SK-N-SH treated with all-trans-retinoic acid at 6 μM for 48 hours (cell line): ENCODE results near the gene SYNDIG1.

Experiments
- ATAC-seq: fragments of 200-7000 bp; cut with Tn5 transposase; 3 replicates; pipeline ENCODE4 v1.9.1; 2020; ENCODE audit warnings: mild to moderate bottlenecking, moderate library complexity
- ARNTL ChIP-seq: fragments of 450-650 bp; formaldehyde crosslinking; IDR thresholded peaks from 2 replicates; pipeline ENCODE4 v1.5.0; 2020; ENCODE audit warnings: low read depth, mild to moderate bottlenecking, moderate library complexity, borderline replicate concordance
- BACH2 ChIP-seq: fragments of 250-450 bp; sonication (Bioruptor Pico); IDR thresholded peaks from 2 replicates; pipeline ENCODE4 v1.9.0; 2021; ENCODE audit warnings: mild to moderate bottlenecking, borderline replicate concordance
- ESRRG ChIP-seq: fragments of 250-450 bp; sonication (Bioruptor Pico); IDR thresholded peaks from 2 replicates; pipeline ENCODE4 v1.6.1; 2021; ENCODE audit warnings: mild to moderate bottlenecking
- OSR1 ChIP-seq: fragments of 250-450 bp; sonication (Bioruptor Pico); IDR thresholded peaks from 2 replicates; pipeline ENCODE4 v1.8.0; 2022; ENCODE audit warnings: moderate library complexity, mild to moderate bottlenecking, inconsistent platforms
- SNAI2 ChIP-seq: fragments of 250-450 bp; sonication (Bioruptor Pico); IDR thresholded peaks from 2 replicates; pipeline ENCODE4 v1.5.0; 2020; ENCODE audit warnings: mild to moderate bottlenecking, moderate library complexity
- TCF4 ChIP-seq: fragments of 250-450 bp; sonication (Bioruptor Pico); IDR thresholded peaks from 2 replicates; pipeline ENCODE4 v1.8.0; 2021; ENCODE audit warnings: mild to moderate bottlenecking, moderate library complexity, borderline replicate concordance
- TOX ChIP-seq: fragments of 250-450 bp; sonication (Bioruptor Pico); IDR thresholded peaks from 2 replicates; pipeline ENCODE4 v1.8.0; 2021; ENCODE audit warnings: mild to moderate bottlenecking, moderate library complexity, borderline replicate concordance
- ZC3H10 ChIP-seq: fragments of 250-450 bp; sonication (Bioruptor Pico); IDR thresholded peaks from 2 replicates; pipeline ENCODE4 v1.5.1; 2021; ENCODE audit warnings: mild to moderate bottlenecking, moderate library complexity
- ZFP3 ChIP-seq: fragments of 250-450 bp; sonication (Bioruptor Pico); IDR thresholded peaks from 2 replicates; pipeline ENCODE4 v1.5.0; 2020; ENCODE audit warnings: mild to moderate bottlenecking, moderate library complexity
- ZFP30 ChIP-seq: fragments of 450-650 bp; formaldehyde crosslinking; IDR thresholded peaks from 2 replicates; pipeline ENCODE4 v1.5.0; 2022; ENCODE audit warnings: mild to moderate bottlenecking, moderate library complexity
- ZNF565 ChIP-seq: fragments of 450-650 bp; formaldehyde crosslinking; conservative IDR thresholded peaks from 2 replicates; pipeline ENCODE4 v1.5.0; 2020; ENCODE audit warnings: low read depth, mild to moderate bottlenecking, moderate library complexity
- ZNF70 ChIP-seq: fragments of 450-650 bp; formaldehyde crosslinking; IDR thresholded peaks from 2 replicates; pipeline ENCODE4 v1.5.0; 2020; ENCODE audit warnings: mild to moderate bottlenecking, moderate library complexity
- TF ChIP-seq, protein P1 (sequence below): fragments of 250-450 bp; sonication (Bioruptor Pico); IDR thresholded peaks from 2 replicates; pipeline ENCODE4 v1.5.1; 2020; ENCODE audit warnings: low read depth, mild to moderate bottlenecking, moderate library complexity
- TF ChIP-seq, protein P2 (sequence below): fragments of 250-450 bp; sonication (Bioruptor Pico); IDR thresholded peaks from 2 replicates; pipeline ENCODE4 v1.8.0; 2020; ENCODE audit warnings: mild to moderate bottlenecking, moderate library complexity, borderline replicate concordance
- TF ChIP-seq, protein P3 (sequence below): fragments of 250-450 bp; sonication (Bioruptor Pico); IDR thresholded peaks from 2 replicates; pipeline ENCODE4 v1.5.0; 2020; ENCODE audit warnings: mild to moderate bottlenecking, moderate library complexity
- TF ChIP-seq, protein P4 (sequence below): fragments of 250-450 bp; sonication (Bioruptor Pico); IDR thresholded peaks from 2 replicates; pipeline ENCODE4 v1.8.0; 2021; ENCODE audit warnings: low read depth, mild to moderate bottlenecking, moderate library complexity, borderline replicate concordance
- TF ChIP-seq, protein P5 (sequence below): fragments of 250-450 bp; sonication (Bioruptor Pico); IDR thresholded peaks from 2 replicates; pipeline ENCODE4 v1.5.1; 2021; ENCODE audit warnings: mild to moderate bottlenecking, moderate library complexity

The SYNDIG1 gene

DNA sequence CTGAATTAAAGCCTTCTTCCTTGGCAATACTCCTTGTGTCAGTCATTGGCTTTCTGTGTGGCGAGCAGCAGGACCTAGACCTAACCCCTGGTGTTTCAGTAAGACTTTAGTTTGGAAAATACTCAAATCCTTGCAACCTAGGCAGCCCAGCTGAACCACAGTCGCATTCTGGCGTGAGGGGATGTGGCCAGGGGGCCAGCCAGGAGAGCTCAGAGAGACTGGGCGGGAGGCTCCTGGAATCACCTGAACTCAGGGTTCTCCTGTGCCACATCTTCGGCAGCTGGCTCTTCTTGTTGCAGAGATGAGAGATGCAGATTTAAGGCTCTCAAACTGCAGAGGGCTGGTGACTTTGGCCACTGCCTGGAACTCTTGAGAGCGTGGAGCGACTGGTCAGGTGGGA is 102.7 kb downstream of the SYNDIG1 start:
- TF ChIP-seq BACH2 (no peak), ZNF565 (no peak), TOX (CRISPR knock-in tag) (no peak)
- ATAC-seq = no peak

DNA sequence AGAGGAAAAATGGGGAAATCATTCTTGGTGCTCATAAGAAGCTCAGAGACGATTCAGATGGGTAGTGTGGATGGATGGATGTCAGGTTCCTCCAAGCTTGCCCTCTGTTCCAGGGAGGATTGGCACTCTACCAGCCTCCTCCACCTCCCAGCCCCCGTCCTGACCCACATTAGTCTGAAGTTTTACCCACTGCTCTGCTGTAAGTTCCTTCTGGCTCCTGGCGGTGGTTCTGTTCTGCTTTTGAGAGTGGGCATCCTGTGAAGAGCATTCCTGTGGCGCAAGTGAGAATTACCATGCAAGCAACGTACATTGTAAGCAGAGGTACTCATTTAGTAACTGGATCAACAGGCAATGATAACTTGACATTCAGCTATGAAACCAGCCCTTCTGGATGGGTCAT is 103.4 kb downstream of the SYNDIG1 start:
- TF ChIP-seq, protein P1, sequence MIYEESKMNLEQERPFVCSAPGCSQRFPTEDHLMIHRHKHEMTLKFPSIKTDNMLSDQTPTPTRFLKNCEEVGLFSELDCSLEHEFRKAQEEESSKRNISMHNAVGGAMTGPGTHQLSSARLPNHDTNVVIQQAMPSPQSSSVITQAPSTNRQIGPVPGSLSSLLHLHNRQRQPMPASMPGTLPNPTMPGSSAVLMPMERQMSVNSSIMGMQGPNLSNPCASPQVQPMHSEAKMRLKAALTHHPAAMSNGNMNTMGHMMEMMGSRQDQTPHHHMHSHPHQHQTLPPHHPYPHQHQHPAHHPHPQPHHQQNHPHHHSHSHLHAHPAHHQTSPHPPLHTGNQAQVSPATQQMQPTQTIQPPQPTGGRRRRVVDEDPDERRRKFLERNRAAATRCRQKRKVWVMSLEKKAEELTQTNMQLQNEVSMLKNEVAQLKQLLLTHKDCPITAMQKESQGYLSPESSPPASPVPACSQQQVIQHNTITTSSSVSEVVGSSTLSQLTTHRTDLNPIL (CRISPR knock-in tag) = no peak
- TF ChIP-seq, protein P2, sequence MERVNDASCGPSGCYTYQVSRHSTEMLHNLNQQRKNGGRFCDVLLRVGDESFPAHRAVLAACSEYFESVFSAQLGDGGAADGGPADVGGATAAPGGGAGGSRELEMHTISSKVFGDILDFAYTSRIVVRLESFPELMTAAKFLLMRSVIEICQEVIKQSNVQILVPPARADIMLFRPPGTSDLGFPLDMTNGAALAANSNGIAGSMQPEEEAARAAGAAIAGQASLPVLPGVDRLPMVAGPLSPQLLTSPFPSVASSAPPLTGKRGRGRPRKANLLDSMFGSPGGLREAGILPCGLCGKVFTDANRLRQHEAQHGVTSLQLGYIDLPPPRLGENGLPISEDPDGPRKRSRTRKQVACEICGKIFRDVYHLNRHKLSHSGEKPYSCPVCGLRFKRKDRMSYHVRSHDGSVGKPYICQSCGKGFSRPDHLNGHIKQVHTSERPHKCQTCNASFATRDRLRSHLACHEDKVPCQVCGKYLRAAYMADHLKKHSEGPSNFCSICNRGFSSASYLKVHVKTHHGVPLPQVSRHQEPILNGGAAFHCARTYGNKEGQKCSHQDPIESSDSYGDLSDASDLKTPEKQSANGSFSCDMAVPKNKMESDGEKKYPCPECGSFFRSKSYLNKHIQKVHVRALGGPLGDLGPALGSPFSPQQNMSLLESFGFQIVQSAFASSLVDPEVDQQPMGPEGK (CRISPR knock-in tag) = no peak
- TF ChIP-seq ZFP3 (CRISPR knock-in tag) (no peak), BACH2 (no peak), ZNF565 (no peak), ZNF70 (CRISPR knock-in tag) (no peak), ZC3H10 (no peak), ZFP30 (CRISPR knock-in tag) (no peak), TOX (CRISPR knock-in tag) (no peak), ESRRG (CRISPR knock-in tag) (no peak)
- TF ChIP-seq, protein P3, sequence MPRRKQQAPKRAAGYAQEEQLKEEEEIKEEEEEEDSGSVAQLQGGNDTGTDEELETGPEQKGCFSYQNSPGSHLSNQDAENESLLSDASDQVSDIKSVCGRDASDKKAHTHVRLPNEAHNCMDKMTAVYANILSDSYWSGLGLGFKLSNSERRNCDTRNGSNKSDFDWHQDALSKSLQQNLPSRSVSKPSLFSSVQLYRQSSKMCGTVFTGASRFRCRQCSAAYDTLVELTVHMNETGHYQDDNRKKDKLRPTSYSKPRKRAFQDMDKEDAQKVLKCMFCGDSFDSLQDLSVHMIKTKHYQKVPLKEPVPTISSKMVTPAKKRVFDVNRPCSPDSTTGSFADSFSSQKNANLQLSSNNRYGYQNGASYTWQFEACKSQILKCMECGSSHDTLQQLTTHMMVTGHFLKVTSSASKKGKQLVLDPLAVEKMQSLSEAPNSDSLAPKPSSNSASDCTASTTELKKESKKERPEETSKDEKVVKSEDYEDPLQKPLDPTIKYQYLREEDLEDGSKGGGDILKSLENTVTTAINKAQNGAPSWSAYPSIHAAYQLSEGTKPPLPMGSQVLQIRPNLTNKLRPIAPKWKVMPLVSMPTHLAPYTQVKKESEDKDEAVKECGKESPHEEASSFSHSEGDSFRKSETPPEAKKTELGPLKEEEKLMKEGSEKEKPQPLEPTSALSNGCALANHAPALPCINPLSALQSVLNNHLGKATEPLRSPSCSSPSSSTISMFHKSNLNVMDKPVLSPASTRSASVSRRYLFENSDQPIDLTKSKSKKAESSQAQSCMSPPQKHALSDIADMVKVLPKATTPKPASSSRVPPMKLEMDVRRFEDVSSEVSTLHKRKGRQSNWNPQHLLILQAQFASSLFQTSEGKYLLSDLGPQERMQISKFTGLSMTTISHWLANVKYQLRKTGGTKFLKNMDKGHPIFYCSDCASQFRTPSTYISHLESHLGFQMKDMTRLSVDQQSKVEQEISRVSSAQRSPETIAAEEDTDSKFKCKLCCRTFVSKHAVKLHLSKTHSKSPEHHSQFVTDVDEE (CRISPR knock-in tag) = no peak
- TF ChIP-seq, protein P4, sequence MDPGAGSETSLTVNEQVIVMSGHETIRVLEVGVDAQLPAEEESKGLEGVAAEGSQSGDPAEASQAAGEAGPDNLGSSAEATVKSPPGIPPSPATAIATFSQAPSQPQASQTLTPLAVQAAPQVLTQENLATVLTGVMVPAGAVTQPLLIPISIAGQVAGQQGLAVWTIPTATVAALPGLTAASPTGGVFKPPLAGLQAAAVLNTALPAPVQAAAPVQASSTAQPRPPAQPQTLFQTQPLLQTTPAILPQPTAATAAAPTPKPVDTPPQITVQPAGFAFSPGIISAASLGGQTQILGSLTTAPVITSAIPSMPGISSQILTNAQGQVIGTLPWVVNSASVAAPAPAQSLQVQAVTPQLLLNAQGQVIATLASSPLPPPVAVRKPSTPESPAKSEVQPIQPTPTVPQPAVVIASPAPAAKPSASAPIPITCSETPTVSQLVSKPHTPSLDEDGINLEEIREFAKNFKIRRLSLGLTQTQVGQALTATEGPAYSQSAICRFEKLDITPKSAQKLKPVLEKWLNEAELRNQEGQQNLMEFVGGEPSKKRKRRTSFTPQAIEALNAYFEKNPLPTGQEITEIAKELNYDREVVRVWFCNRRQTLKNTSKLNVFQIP (CRISPR knock-in tag) = no peak
- TF ChIP-seq, all 23 proteins: peak for 0
- ATAC-seq = no peak

DNA sequence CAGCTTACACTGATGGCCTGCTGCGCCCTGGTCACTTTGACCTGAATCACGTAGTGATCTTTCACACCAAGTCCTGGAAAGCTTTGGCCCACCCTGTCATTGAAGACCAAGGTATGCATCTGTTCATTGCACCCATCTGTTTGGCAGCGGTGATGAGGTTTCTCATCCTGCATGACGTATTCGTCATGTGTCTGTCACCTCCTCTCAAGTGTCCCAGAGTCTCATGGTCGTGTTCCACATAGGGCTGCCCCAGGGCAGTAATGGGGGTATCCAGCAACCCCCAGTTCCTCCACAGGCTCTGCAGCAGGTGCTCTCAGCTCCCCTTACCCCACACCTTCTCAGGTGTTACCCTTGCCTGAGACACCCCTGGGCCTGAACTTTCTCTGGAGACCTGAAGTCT is 104.1 kb downstream of the SYNDIG1 start:
- no peak for ATAC-seq
- TF ChIP-seq ESRRG (CRISPR knock-in tag) (no peak), SNAI2 (CRISPR knock-in tag) (no peak), TCF4 (CRISPR knock-in tag) (no peak), TOX (CRISPR knock-in tag) (no peak), ARNTL (CRISPR knock-in tag) (no peak), ZFP30 (CRISPR knock-in tag) (no peak), ZNF70 (CRISPR knock-in tag) (no peak), OSR1 (CRISPR knock-in tag) (no peak), ZC3H10 (no peak), BACH2 (no peak)
- TF ChIP-seq, protein P3 (CRISPR knock-in tag) = no peak
- TF ChIP-seq, protein P2 (CRISPR knock-in tag) = no peak
- TF ChIP-seq, protein P1 (CRISPR knock-in tag) = no peak
- TF ChIP-seq, protein P5, sequence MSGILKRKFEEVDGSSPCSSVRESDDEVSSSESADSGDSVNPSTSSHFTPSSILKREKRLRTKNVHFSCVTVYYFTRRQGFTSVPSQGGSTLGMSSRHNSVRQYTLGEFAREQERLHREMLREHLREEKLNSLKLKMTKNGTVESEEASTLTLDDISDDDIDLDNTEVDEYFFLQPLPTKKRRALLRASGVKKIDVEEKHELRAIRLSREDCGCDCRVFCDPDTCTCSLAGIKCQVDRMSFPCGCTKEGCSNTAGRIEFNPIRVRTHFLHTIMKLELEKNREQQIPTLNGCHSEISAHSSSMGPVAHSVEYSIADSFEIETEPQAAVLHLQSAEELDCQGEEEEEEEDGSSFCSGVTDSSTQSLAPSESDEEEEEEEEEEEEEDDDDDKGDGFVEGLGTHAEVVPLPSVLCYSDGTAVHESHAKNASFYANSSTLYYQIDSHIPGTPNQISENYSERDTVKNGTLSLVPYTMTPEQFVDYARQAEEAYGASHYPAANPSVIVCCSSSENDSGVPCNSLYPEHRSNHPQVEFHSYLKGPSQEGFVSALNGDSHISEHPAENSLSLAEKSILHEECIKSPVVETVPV (CRISPR knock-in tag) = no peak
